PC-3 (cell line): ENCODE results near the gene LHFPL2. TPM values are rescaled to one million over a fixed set of nuclear protein-coding genes. Genes with fewer than 3 reads are reported as not detected.

Experiments used
- ATAC-seq: fragments of 200-7000 bp; cut with Tn5 transposase; 2 replicates; pipeline ENCODE4 v1.9.1; 2020; ENCODE audit warnings: mild to moderate bottlenecking, moderate library complexity
- BruUV-seq: library from RNA; stranded (reverse); fragments of 400-500 nt; replicated peaks from 2 replicates; lab custom pipeline; 2021; lab: Mats Ljungman, UMichigan
- CTCF ChIA-PET: fragments of 300-600 bp; sonication (Branson Sonifier 250); formaldehyde crosslinking; loops from one replicate; lab custom pipeline; 2022; ENCODE audit warnings: antibody characterized with exemption; lab: Charles Lee
- POLR2A ChIA-PET: fragments of 300-600 bp; sonication (Branson Sonifier 250); formaldehyde crosslinking; loops from one replicate; lab custom pipeline; 2022; ENCODE audit warnings: antibody characterized with exemption; ENCODE audit not compliant: unreplicated experiment; lab: Charles Lee
- DNase-seq: peaks from one replicate; pipeline ENCODE4 v3.0.0-alpha.2; 2015
- H2AFZ ChIP-seq: fragments of 300-600 bp; sonication (generic); 2 replicates; pipeline ENCODE4 v1.6.0; 2016; ENCODE audit warnings: antibody characterized with exemption, low read length
- H3F3A ChIP-seq: fragments of 300-600 bp; sonication (generic); one replicate; pipeline ENCODE4 v1.6.0; 2017; ENCODE audit warnings: antibody characterized with exemption, low read length, control low read depth, mild to moderate bottlenecking; ENCODE audit not compliant: unreplicated experiment
- H3K27ac ChIP-seq: fragments of 300-600 bp; sonication (generic); 2 replicates; pipeline ENCODE4 v1.5.1; 2016; ENCODE audit warnings: mild to moderate bottlenecking, low read length
- H3K27me3 ChIP-seq: fragments of 300-600 bp; sonication (generic); 2 replicates; pipeline ENCODE4 v1.6.1; 2016; ENCODE audit warnings: low read length, mixed read lengths
- H3K36me3 ChIP-seq: fragments of 300-600 bp; sonication (generic); 2 replicates; pipeline ENCODE4 v1.6.1; 2016; ENCODE audit warnings: low read depth, mixed run types, low read length, mixed read lengths
- H3K4me1 ChIP-seq: fragments of 300-600 bp; sonication (generic); 2 replicates; pipeline ENCODE4 v1.5.1; 2016; ENCODE audit warnings: low read length; ENCODE audit not compliant: insufficient read depth
- H3K4me2 ChIP-seq: fragments of 300-600 bp; sonication (generic); 2 replicates; pipeline ENCODE4 v1.6.0; 2016; ENCODE audit warnings: low read length
- H3K4me3 ChIP-seq: fragments of 300-600 bp; sonication (generic); 2 replicates; pipeline ENCODE4 v1.5.1; 2016; ENCODE audit warnings: mild to moderate bottlenecking, low read length, mixed read lengths
- H3K79me2 ChIP-seq: fragments of 300-600 bp; sonication (generic); 2 replicates; pipeline ENCODE4 v1.6.1; 2017; ENCODE audit warnings: low read length, mixed read lengths
- H3K9ac ChIP-seq: fragments of 300-600 bp; sonication (generic); 2 replicates; pipeline ENCODE4 v1.6.0; 2016; ENCODE audit warnings: mild to moderate bottlenecking, low read length
- H3K9me2 ChIP-seq: fragments of 300-600 bp; sonication (generic); replicated peaks from 2 replicates; pipeline ENCODE4 v1.6.1; 2016; ENCODE audit warnings: mixed run types, low read length, mixed read lengths
- H3K9me3 ChIP-seq: fragments of 300-600 bp; sonication (generic); 2 replicates; pipeline ENCODE4 v1.6.1; 2016; ENCODE audit warnings: low read length, mixed read lengths
- H4K20me1 ChIP-seq: fragments of 300-600 bp; sonication (generic); 2 replicates; pipeline ENCODE4 v1.6.1; 2016; ENCODE audit warnings: low read length, mixed read lengths
- EZH2 ChIP-seq: fragments of 300-600 bp; sonication (generic); IDR thresholded peaks from one replicate; pipeline ENCODE4 v1.6.1; 2017; ENCODE audit warnings: antibody characterized with exemption, mild to moderate bottlenecking, low read length; ENCODE audit not compliant: unreplicated experiment
- EZH2phosphoT487 ChIP-seq: fragments of 300-600 bp; sonication (generic); IDR thresholded peaks from 2 replicates; pipeline ENCODE4 v1.6.1; 2018; ENCODE audit warnings: mild to moderate bottlenecking, antibody characterized with exemption, low read length, borderline replicate concordance
- intact Hi-C: fragments of 100-400 bp; cut with micrococcal nuclease; formaldehyde crosslinking; loops from 2 replicates; pipeline ENCODE4 v1.9.0; 2023
- total RNA-seq: library from RNA; depleted of rRNA; stranded (reverse); fragments of >200 nt; gene quantifications from 2 replicates; pipeline ENCODE4 v1.2.3, GENCODE V29; 2014
- TF ChIP-seq, protein P1 (sequence below): fragments of 300-600 bp; sonication (generic); conservative IDR thresholded peaks from 2 replicates; pipeline ENCODE4 v1.5.1; 2017; ENCODE audit warnings: antibody characterized with exemption, low read depth, mild to moderate bottlenecking, low read length

LHFPL2 gene
- total RNA-seq, 1 experiment from 2014 or later: 21.7 TPM

DNA sequence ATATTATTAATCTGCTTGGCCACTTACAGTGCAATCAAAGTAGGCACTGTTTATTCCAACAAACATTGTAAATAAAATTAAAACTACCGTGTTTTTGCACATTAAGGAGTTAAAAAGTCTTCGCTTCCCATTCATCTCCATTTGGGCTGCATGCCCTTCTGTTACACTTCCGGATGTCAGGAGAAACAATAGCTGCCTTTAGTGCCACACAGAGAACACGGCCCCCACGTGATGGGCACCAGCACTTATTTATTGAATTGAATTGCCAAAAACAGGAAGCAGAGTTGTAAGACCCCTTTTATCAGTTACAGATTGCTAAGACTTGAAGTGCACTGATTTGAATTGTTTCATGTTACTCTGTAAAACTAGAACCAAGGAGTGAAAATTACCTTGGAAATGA, 80.4 kb downstream of the LHFPL2 start:
- ChIA-PET CTCF (no interaction called here), POLR2A (no interaction called here)
- H3K27ac ChIP-seq: no peak overlapping the region
- TF ChIP-seq EZH2phosphoT487 (no peak), EZH2 (no peak)
- TF ChIP-seq, protein P1, sequence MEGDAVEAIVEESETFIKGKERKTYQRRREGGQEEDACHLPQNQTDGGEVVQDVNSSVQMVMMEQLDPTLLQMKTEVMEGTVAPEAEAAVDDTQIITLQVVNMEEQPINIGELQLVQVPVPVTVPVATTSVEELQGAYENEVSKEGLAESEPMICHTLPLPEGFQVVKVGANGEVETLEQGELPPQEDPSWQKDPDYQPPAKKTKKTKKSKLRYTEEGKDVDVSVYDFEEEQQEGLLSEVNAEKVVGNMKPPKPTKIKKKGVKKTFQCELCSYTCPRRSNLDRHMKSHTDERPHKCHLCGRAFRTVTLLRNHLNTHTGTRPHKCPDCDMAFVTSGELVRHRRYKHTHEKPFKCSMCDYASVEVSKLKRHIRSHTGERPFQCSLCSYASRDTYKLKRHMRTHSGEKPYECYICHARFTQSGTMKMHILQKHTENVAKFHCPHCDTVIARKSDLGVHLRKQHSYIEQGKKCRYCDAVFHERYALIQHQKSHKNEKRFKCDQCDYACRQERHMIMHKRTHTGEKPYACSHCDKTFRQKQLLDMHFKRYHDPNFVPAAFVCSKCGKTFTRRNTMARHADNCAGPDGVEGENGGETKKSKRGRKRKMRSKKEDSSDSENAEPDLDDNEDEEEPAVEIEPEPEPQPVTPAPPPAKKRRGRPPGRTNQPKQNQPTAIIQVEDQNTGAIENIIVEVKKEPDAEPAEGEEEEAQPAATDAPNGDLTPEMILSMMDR: no peak
- ATAC-seq: no peak
- H3K9ac ChIP-seq: no peak overlapping the region
- H3K79me2 ChIP-seq: peaks cover 23% of the 10 kb centered on the region; the same call in 1 of the 2 replicates
- no peaks in the 10 kb centered on the region for H3K27me3 ChIP-seq
- H3F3A ChIP-seq: no peaks in the 10 kb centered on the region
- H3K4me3 ChIP-seq: no peak overlapping the region
- no peaks in the 10 kb centered on the region for H3K36me3 ChIP-seq
- DNase-seq: no peak
- H3K9me3 ChIP-seq: no peaks in the 10 kb centered on the region
- intact Hi-C loops: no loop called here
- H3K4me1 ChIP-seq: peaks cover 16% of the 10 kb centered on the region
- BruUV-seq: no TSS peak
- no peaks in the 10 kb centered on the region for H4K20me1 ChIP-seq
- H2AFZ ChIP-seq: no peak overlapping the region
- no peaks in the 10 kb centered on the region for H3K9me2 ChIP-seq
- no peak overlapping the region for H3K4me2 ChIP-seq

DNA sequence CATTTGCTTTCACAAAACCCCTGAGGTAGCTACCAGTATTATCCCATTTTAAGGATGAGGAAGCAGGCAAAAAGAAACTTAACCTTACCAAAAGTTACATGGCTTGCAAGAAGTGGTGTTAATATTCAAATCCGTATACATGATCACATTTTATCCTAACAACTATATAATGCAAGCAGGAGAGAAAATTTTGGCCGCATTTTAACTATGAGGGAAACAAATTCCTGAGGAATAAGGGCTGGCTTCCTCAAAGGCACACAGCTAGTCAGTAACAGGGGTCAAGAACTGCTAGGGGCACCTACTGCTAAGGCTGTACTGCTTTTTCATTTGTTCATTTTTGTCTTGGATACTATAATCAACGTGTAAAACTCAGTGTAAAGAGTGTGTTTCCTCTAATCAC, 81.0 kb downstream of the LHFPL2 start:
- Histone ChIP-seq H3K4me3 (no peak overlapping the region), H3K4me2 (no peak overlapping the region), H3K9me2 (no peaks in the 10 kb centered on the region), H3K79me2 (peaks cover 23% of the 10 kb centered on the region; the same call in 1 of the 2 replicates), H3F3A (no peaks in the 10 kb centered on the region), H4K20me1 (no peaks in the 10 kb centered on the region), H3K4me1 (peaks cover 16% of the 10 kb centered on the region), H3K9me3 (no peaks in the 10 kb centered on the region), H3K36me3 (0 out of 2 replicates have a peak, but pooled peaks cover 2% of the 10 kb centered on the region), H3K27ac (no peak overlapping the region), H3K27me3 (no peaks in the 10 kb centered on the region), H2AFZ (no peak overlapping the region), H3K9ac (no peak overlapping the region)
- POLR2A ChIA-PET: no interaction called here
- no TSS peak for BruUV-seq
- intact Hi-C loops: no loop called here
- ATAC-seq (no peak), DNase-seq (no peak)
- CTCF ChIA-PET: no interaction called here
- TF ChIP-seq EZH2phosphoT487 (no peak), EZH2 (no peak)
- TF ChIP-seq, protein P1: no peak

DNA sequence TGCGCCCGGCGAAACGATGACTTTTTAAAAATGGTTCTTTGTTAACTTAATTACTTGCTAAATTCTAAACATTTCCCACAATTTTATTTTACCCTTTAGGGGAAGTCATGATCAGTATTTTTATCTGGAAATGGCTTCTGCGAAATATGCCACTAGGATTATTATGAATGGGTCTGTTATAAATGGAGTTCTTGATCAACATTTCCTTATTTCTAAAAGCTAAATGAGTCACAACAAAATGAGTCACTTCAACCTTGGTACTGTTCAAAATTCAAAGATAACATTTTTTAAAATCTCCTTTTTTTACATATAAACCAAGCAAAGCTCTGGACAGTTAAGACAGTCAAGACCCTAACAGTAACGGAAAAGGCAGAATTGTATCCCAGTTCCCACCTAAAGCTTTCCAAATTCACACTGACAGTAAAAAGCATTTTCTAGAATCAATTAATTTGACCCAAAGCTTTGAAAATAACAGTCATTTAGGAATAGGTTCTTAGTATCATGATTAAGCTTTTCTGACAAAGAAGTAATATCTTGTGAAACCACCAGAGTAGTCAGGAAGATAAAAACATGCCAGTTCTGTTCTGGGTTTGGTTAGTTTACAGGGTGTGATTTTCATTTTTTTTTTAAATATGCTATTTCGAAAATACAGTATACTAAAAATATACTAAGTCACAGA, 81.7 kb downstream of the LHFPL2 start:
- Histone ChIP-seq H4K20me1 (no peaks in the 10 kb centered on the region), H3K9me3 (no peaks in the 10 kb centered on the region), H3K9ac (no peak overlapping the region), H3K79me2 (peaks cover 23% of the 10 kb centered on the region; the same call in 1 of the 2 replicates), H3K4me3 (no peak overlapping the region), H2AFZ (no peak overlapping the region), H3K4me2 (no peak overlapping the region), H3K27ac (peak overlapping the region; percentile 22), H3K4me1 (peaks cover 16% of the 10 kb centered on the region), H3K9me2 (no peaks in the 10 kb centered on the region), H3K27me3 (no peaks in the 10 kb centered on the region), H3F3A (no peaks in the 10 kb centered on the region), H3K36me3 (0 out of 2 replicates have a peak, but pooled peaks cover 3% of the 10 kb centered on the region)
- DNase-seq (peak; percentile 23), ATAC-seq (peak; percentile 42)
- POLR2A ChIA-PET: no interaction called here
- intact Hi-C loops: no loop called here
- no TSS peak for BruUV-seq
- TF ChIP-seq, protein P1: no peak
- TF ChIP-seq EZH2phosphoT487 (no peak), EZH2 (no peak)
- CTCF ChIA-PET: no interaction called here
